Lung (tissue), 12 donors: ENCODE measurements around the gene ATP10A. TPM values are rescaled to one million over a fixed set of nuclear protein-coding genes. Genes with fewer than 3 reads are reported as not detected.

Experiments used
- ATAC-seq: fragments of 200-7000 bp; cut with Tn5 transposase; one replicate; pipeline ENCODE4 v1.9.1; 2020; ENCODE audit warnings: moderate number of reproducible peaks; ENCODE audit not compliant: insufficient read depth, low FRiP score
- DNase-seq, 3 donors: peaks; one replicate each; pipeline ENCODE4 v3.0.0-alpha.2; 2013 to 2017
- H3K27ac ChIP-seq, 2 donors: one replicate each; pipeline ENCODE4 v1.5.1; 2013; ENCODE audit warnings: mild to moderate bottlenecking in 2 of 2, moderate library complexity in 2 of 2, control low read depth in 1 of 2, inconsistent platforms in 1 of 2, low read depth in 1 of 2, low read length in 1 of 2
- H3K27me3 ChIP-seq, 3 donors: one replicate each; pipeline ENCODE4 v1.5.1; 2013; ENCODE audit warnings: low read length in 2 of 3; ENCODE audit not compliant: control insufficient read depth in 3 of 3, insufficient read depth in 3 of 3
- H3K36me3 ChIP-seq, 4 donors: one replicate each; pipeline ENCODE4 v1.5.1; 2013; ENCODE audit warnings: low read length in 4 of 4, mild to moderate bottlenecking in 1 of 4, moderate library complexity in 1 of 4; ENCODE audit not compliant: control insufficient read depth in 4 of 4, insufficient read depth in 4 of 4
- H3K4me1 ChIP-seq, 5 donors: one replicate each; pipeline ENCODE4 v1.5.1; 2013; ENCODE audit warnings: low read length in 5 of 5, mild to moderate bottlenecking in 2 of 5, moderate library complexity in 1 of 5; ENCODE audit not compliant: control insufficient read depth in 5 of 5, insufficient read depth in 5 of 5
- H3K4me3 ChIP-seq: one replicate; pipeline ENCODE4 v1.5.1; 2013; ENCODE audit warnings: mild to moderate bottlenecking, control low read depth, moderate library complexity
- H3K9ac ChIP-seq, 2 donors: one replicate each; pipeline ENCODE4 v1.5.1; 2013; ENCODE audit warnings: low read length in 2 of 2, control low read depth in 1 of 2; ENCODE audit not compliant: insufficient read depth in 1 of 2
- H3K9me3 ChIP-seq, 4 donors: one replicate each; pipeline ENCODE4 v1.5.1; 2013; ENCODE audit warnings: low read length in 3 of 4, mild to moderate bottlenecking in 1 of 4, moderate library complexity in 1 of 4; ENCODE audit not compliant: control insufficient read depth in 4 of 4, insufficient read depth in 3 of 4
- WGBS, 2 donors: extraction: QIAGEN DNeasy Blood & Tissue Kit; methylation state at CpG; one replicate each; pipeline ENCODE4 v1.1.7; 2013; 5-methylcytosine and 5-hydroxymethylcytosine counted together
- polyA plus RNA-seq, 2 donors: library from polyadenylated mRNA; stranded (reverse); fragments of 200-250 nt; gene quantifications; one replicate each; pipeline ENCODE4 v1.2.1, GENCODE V29; 2013
- total RNA-seq, 2 donors: library from RNA; depleted of rRNA in 1 of 2; stranded (reverse); fragments of >200 nt in 1 of 2; gene quantifications; one replicate each; pipeline ENCODE4 v1.2.1, GENCODE V29; 2014 to 2021
- TF ChIP-seq, protein P1 (sequence below): IDR thresholded peaks from 2 replicates; pipeline ENCODE4 v1.5.1; 2012; ENCODE audit warnings: mild to moderate bottlenecking; ENCODE audit errors: control extremely low read depth, extremely low read depth
- donor health status: control.
- donor health status: control.
- donor health status: Bipolar disorder and iron deficiency.
- donor health status: healthy.
- donor health status: DM: yes; HTN: yes; CAD: no.

ATP10A gene
- total and polyA plus RNA-seq, 4 donors: 4.5 to 33.7 (median 6.2) TPM

- H3K9ac ChIP-seq: no peak overlapping the region
- DNase-seq (no peak), ATAC-seq (peak; percentile 23)
- no peaks in the 10 kb centered on the region for H3K4me1 ChIP-seq
- H3K9me3 ChIP-seq: peaks cover 0 to 3% (median 0%) of the 10 kb centered on the region in 4 donors
- no peak overlapping the region for H3K27ac ChIP-seq
- peaks cover 0 to 6% (median 0%) of the 10 kb centered on the region in 4 donors for H3K36me3 ChIP-seq
- H3K4me3 ChIP-seq: no peak overlapping the region
- 87 to 91% methylated on average over 14 of the region's 14 CpGs for WGBS, 2 donors
- H3K27me3 ChIP-seq: no peaks in the 10 kb centered on the region
- TF ChIP-seq, protein P1, sequence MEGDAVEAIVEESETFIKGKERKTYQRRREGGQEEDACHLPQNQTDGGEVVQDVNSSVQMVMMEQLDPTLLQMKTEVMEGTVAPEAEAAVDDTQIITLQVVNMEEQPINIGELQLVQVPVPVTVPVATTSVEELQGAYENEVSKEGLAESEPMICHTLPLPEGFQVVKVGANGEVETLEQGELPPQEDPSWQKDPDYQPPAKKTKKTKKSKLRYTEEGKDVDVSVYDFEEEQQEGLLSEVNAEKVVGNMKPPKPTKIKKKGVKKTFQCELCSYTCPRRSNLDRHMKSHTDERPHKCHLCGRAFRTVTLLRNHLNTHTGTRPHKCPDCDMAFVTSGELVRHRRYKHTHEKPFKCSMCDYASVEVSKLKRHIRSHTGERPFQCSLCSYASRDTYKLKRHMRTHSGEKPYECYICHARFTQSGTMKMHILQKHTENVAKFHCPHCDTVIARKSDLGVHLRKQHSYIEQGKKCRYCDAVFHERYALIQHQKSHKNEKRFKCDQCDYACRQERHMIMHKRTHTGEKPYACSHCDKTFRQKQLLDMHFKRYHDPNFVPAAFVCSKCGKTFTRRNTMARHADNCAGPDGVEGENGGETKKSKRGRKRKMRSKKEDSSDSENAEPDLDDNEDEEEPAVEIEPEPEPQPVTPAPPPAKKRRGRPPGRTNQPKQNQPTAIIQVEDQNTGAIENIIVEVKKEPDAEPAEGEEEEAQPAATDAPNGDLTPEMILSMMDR: no peak
These were observed 98.0 kb downstream of the ATP10A start for GRCh38 chr15:25764980-25765735.

- Histone ChIP-seq H3K27me3 (no peaks in the 10 kb centered on the region), H3K4me1 (no peaks in the 10 kb centered on the region), H3K36me3 (peaks cover 0 to 6% (median 0%) of the 10 kb centered on the region in 4 donors), H3K9me3 (peaks cover 0 to 3% (median 0%) of the 10 kb centered on the region in 4 donors), H3K9ac (no peak overlapping the region), H3K4me3 (no peak overlapping the region), H3K27ac (no peak overlapping the region)
- ATAC-seq: no peak
- TF ChIP-seq, protein P1: no peak
- no peak for DNase-seq
- WGBS, 2 donors: 95 to 96% methylated on average over 7 of the region's 7 CpGs
These were observed 99.2 kb downstream of the ATP10A start for GRCh38 chr15:25763954-25764353.

- H3K36me3 ChIP-seq: peaks cover 0 to 6% (median 0%) of the 10 kb centered on the region in 4 donors
- TF ChIP-seq, protein P1: no peak
- no peak overlapping the region for H3K4me3 ChIP-seq
- H3K27ac ChIP-seq: no peak overlapping the region
- ATAC-seq: no peak
- H3K4me1 ChIP-seq: no peaks in the 10 kb centered on the region
- H3K9me3 ChIP-seq: peaks cover 0 to 3% (median 0%) of the 10 kb centered on the region in 4 donors
- H3K27me3 ChIP-seq: no peaks in the 10 kb centered on the region
- H3K9ac ChIP-seq: no peak overlapping the region
- WGBS, 2 donors: 68 to 75% methylated on average over 4 of the region's 4 CpGs
- no peak for DNase-seq
These were observed 99.8 kb downstream of the ATP10A start for GRCh38 chr15:25763331-25763751.
